MCF 10A (cell line): ENCODE data around the gene CASP4. TPM values are rescaled to one million over a fixed set of nuclear protein-coding genes. Genes with fewer than 3 reads are reported as not detected.

Experiments used
- BruUV-seq: library from RNA; stranded (reverse); fragments of 400-500 nt; replicated peaks from 2 replicates; lab custom pipeline; 2021; lab: Mats Ljungman, UMichigan
- CTCF ChIA-PET: fragments of 300-600 bp; sonication (Branson Sonifier 250); formaldehyde crosslinking; extraction: SDS; loops from one replicate; lab custom pipeline; 2021; ENCODE audit warnings: antibody characterized with exemption, inconsistent platforms; lab: Yijun Ruan, JAX
- POLR2A ChIA-PET: fragments of 300-600, 350-650 bp; sonication (Branson Sonifier 250); formaldehyde crosslinking; extraction: SDS; loops from one replicate; lab custom pipeline; 2020; ENCODE audit warnings: antibody characterized with exemption, inconsistent platforms; lab: Yijun Ruan, JAX
- DNase-seq: peaks from one replicate; pipeline ENCODE4 v3.0.0-alpha.2; 2018; ENCODE audit not compliant: unreplicated experiment
- H3K27ac Mint-ChIP-seq: one replicate; pipeline ENCODE4 v1.8.0; 2022; ENCODE audit warnings: mild to moderate bottlenecking, low read depth, mixed read lengths; ENCODE audit not compliant: unreplicated experiment
- H3K27me3 Mint-ChIP-seq: one replicate; pipeline ENCODE4 v1.8.0; 2022; ENCODE audit warnings: mixed read lengths; ENCODE audit not compliant: insufficient read depth, unreplicated experiment
- H3K36me3 Mint-ChIP-seq: one replicate; pipeline ENCODE4 v1.8.0; 2022; ENCODE audit warnings: mild to moderate bottlenecking, moderate library complexity, mixed read lengths; ENCODE audit not compliant: insufficient read depth, unreplicated experiment
- H3K4me1 Mint-ChIP-seq: one replicate; pipeline ENCODE4 v1.8.0; 2022; ENCODE audit warnings: mixed read lengths; ENCODE audit not compliant: insufficient read depth, unreplicated experiment
- H3K4me3 Mint-ChIP-seq: one replicate; pipeline ENCODE4 v1.8.0; 2022; ENCODE audit warnings: mild to moderate bottlenecking, moderate library complexity, mixed read lengths; ENCODE audit not compliant: unreplicated experiment
- H3K9me3 Mint-ChIP-seq: one replicate; pipeline ENCODE4 v1.8.0; 2022; ENCODE audit warnings: mixed read lengths; ENCODE audit not compliant: unreplicated experiment
- CTCF ChIP-seq: fragments of 200-600 bp; IDR thresholded peaks from one replicate; pipeline ENCODE4 v1.8.0; 2022; ENCODE audit warnings: antibody characterized with exemption, mild to moderate bottlenecking; ENCODE audit not compliant: unreplicated experiment
- intact Hi-C: fragments of 100-400 bp; cut with micrococcal nuclease; formaldehyde crosslinking; loops from 2 replicates; pipeline ENCODE4 v1.14.1; 2022
- total RNA-seq: library from RNA; stranded (reverse); gene quantifications from 2 replicates; pipeline ENCODE4 v1.2.3, GENCODE V29; 2022

CASP4 gene
- total RNA-seq, 1 experiment from 2014 or later, result 93.6 TPM

- CTCF ChIA-PET, result interaction anchor here (0.5 to 0.7 kb wide), 2 partner anchors 57 to 945 kb away, joined by 4 to 5 read pairs; no protein-coding TSS in a partner anchor
- H3K9me3 Mint-ChIP-seq, result no peaks in the 10 kb centered on the region
- no TSS peak for BruUV-seq
- no peak for TF ChIP-seq CTCF
- no peaks in the 10 kb centered on the region for H3K36me3 Mint-ChIP-seq
- intact Hi-C loops, result no loop called here
- H3K27ac Mint-ChIP-seq, result no peak overlapping the region
- POLR2A ChIA-PET, result interaction anchor here (0.6 kb wide), 1 partner anchor 140 kb away, joined by 3 read pairs; no protein-coding TSS in a partner anchor
- no peaks in the 10 kb centered on the region for H3K27me3 Mint-ChIP-seq
- no peak overlapping the region for H3K4me3 Mint-ChIP-seq
- no peak for DNase-seq
- H3K4me1 Mint-ChIP-seq, result no peaks in the 10 kb centered on the region
Observed at GRCh38 chr11:104893876-104894275, 74.5 kb downstream of the CASP4 start.

Other genes with a start within 250 kb of the CASP4 start
- gene CASP12, start 70.1 kb downstream of the CASP4 start, total RNA-seq, result not detected in 2 replicates
- gene CASP5, start 54.6 kb upstream of the CASP4 start, total RNA-seq, result not detected in 2 replicates
- gene CASP1, start 66.6 kb upstream of the CASP4 start, total RNA-seq, result 27.2 and 34.4 TPM in 2 replicates
- gene CARD16, start 76.8 kb upstream of the CASP4 start, total RNA-seq, result 14.0 and 14.4 TPM in 2 replicates
- gene CARD18, start 171.2 kb upstream of the CASP4 start, total RNA-seq, result not detected in 2 replicates